GM12873 (cell line): ENCODE results near the gene PASK.

Source experiments
- TF ChIP-seq, protein P1 (sequence below): IDR thresholded peaks from 2 replicates; pipeline ENCODE4 v1.5.1; 2012; ENCODE audit warnings: low read depth, mild to moderate bottlenecking, moderate library complexity, low read length, control low read depth; ENCODE audit not compliant: insufficient read depth; ENCODE audit errors: missing control alignments

PASK gene

DNA sequence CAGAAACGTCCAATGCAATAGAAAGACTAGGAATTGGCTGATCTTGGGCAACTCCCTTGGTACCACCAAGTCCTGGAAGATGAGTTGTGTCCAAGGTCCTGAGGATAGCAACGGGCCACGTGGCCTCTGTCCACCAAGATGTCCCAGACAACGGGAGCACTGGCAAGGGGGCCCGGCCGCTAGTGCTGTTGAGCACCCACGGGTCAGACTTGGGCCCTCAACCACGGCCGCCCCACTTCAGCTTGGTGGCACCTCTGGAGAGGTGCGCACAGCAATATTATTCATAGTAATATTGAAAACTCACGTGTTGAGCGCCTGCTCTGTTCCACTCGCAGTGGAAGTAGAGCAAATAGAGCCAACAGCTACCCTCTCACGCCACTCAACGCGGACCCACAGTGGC lies 19.0 kb downstream of the PASK start:
- TF ChIP-seq, protein P1, sequence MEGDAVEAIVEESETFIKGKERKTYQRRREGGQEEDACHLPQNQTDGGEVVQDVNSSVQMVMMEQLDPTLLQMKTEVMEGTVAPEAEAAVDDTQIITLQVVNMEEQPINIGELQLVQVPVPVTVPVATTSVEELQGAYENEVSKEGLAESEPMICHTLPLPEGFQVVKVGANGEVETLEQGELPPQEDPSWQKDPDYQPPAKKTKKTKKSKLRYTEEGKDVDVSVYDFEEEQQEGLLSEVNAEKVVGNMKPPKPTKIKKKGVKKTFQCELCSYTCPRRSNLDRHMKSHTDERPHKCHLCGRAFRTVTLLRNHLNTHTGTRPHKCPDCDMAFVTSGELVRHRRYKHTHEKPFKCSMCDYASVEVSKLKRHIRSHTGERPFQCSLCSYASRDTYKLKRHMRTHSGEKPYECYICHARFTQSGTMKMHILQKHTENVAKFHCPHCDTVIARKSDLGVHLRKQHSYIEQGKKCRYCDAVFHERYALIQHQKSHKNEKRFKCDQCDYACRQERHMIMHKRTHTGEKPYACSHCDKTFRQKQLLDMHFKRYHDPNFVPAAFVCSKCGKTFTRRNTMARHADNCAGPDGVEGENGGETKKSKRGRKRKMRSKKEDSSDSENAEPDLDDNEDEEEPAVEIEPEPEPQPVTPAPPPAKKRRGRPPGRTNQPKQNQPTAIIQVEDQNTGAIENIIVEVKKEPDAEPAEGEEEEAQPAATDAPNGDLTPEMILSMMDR, result no peak

DNA sequence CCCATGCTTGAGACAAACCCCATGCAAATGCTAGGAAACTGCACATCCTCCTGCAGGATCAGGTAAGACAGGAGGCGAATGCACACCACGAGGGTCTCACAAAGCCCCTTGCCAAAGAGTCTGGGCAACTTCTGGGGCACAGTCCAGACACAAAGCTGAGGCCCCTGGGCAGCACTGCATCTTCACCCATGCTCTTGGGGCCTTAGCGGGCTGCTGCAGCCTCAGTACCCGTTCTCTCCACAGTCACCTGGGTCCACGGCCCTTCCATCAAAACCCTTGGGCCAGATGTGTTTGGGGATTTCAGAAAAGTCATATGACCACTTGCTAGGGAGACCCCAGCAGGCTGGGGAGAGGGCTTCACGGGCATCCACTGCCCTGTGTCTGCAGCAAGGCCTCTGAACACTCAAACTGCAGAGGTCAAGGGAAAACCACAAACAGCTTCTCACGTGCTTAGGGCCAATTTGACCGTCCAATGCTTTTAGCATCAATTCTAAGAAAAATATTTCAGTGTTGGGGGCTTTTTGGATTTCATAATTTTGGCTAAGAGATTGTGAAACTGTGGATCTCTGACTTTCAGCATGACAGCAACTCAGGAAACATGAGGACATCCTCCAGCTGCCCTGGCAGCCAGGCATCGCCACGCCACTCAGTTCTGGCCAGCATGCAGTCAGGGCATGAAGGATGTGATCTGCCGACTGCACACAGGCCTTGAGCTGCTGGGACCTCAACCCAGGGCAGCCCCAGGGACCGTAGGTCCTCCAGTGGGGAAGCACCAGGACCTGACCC lies 20.0 kb downstream of the PASK start:
- TF ChIP-seq, protein P1, result no peak

DNA sequence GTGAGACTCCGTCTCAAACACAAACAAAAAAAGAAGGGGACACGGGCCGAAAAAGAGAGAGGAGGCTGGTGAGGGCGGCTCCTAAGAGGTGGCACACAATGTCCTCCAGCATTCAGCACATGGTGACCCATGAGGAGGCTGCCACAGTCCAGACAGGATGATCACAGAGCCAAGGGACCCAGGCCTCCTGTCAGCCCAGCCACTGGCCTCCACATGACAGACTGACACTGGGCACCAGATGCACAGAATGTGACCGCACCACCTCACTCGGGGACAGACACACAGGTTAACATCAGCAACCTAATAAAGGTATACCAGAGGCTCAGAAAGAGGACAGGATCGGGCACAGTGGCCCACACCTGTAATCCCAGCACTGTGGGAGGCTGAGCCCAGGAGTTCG lies 21.0 kb downstream of the PASK start:
- TF ChIP-seq, protein P1, result no peak

DNA sequence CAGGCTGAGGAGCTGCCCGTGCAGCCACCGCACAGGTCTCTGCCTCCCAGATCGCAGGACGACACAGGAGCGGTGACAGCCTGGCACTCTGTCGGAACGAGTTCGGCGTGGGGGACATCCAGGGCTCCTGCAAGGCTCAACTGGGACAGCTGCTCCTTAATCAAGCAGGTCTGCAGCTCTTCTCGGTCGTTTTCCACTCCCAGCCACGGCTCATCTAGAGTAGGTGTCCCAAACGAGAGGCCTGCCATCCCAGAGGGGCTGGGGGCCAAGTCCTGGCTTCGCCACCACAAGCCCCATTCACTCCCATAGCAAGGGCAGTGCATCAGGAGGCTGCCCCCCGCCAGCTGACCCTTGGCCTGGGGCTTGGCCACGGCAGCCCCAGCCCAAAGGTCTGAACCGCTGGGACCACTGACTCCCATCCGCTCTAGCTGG lies 22.5 kb downstream of the PASK start:
- TF ChIP-seq, protein P1, result no peak

DNA sequence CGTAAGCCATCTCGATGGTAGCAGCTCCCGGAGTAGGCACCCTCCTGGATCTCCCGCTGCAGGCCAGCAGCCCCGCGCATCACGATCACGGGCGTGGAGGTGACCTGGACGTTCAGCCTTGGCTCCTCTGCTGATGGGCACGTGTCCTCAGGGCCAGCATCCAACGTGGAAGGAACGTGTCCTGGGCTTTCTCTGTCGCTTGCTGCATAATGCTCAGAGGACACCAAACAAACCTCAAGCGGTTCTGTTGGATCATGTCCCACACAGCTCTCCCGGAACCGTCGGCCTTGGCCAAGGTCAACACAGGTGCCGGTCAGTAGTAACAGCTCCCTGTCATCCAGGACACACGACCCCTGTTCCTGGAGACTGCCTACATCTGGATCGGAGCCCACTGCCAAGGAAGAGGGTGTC lies 23.1 kb downstream of the PASK start:
- TF ChIP-seq, protein P1, result no peak

DNA sequence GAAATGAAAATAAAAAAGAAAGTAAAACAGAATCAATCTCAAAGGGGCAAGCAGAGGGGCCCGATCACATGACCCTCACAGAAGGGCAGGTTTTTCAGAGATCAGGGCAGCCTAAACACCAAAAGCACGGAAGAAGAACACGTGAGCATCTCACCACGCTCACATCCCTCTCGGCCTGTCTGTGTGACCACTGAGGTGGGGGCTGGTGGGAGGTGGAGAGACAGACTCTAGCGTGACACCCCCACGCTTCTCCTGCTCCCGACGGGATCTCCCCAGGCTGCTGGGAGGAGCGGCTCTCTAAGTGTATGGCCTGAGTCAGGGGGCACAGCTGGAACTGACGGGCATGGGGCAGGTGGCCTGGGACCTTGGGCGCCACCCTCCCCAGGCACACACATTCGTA lies 23.6 kb downstream of the PASK start:
- TF ChIP-seq, protein P1, result no peak

DNA sequence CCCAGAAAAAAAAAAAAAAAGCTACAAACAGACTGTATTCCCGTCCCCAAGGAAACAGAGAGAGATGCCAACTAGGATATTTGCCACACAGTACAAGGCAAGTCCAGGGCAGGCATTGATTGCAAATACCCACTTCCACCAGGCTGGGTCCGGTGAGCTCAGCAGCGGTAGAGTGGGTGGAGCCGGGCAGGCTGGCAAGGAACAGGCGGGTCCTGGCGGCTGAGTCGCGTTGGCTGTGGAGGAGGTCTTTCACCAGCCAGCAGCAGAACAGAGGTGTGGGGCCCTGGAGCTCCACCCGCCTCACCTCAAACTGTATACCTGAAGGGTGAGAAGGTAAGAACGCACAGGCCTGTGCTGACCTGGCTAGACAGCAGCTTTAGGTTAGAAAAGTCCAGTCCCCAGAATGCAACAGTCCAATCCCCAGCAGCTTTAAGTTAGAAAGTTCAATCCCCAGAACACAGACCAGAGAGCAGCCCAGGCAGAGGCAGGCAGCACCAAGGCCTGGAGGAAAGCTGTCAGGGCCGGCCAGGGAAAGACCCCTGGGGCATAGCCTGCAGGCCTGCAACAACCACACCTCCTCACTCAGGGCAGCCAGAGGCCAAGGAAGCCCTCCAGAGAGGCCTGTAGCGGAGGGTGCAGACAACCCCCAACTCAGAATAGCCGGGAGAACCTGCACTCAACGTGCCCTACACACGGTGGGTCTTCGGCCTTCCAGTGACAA lies 25.3 kb downstream of the PASK start:
- TF ChIP-seq, protein P1, result no peak
